Measurements from ENCODE around the gene MS4A4E.
"Not testable (repeated sequence)": the region's sequence is repeated elsewhere in the genome, so short reads cannot be mapped to it uniquely, and the experiment has no call there.

Gene MS4A4E

GRCh38 chr11:60221692-60222091 is 21.2 kb downstream of the MS4A4E start:
- DNase-seq (ENCODE audit: low read depth): no peak

DNA sequence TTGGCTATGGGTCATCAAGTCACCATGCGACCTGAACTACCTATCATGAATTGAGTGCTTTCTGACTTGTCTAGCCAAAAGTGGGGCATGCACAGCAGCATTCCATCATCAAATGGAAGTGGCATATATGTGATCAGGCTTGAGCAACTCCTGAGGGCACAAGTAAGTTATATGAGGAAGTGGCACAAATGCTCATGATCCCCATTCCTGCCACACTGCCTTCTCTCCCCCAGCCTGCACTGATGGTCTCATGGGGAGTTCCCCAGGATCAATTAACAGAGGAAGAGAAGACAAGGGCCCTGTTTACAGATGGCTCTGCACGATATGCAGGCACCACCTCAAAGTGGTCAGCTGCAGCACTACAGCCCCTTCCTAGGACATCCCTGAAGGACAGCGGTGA is 21.8 kb downstream of the MS4A4E start:
- DNase-seq (ENCODE audit: low read depth): no peak

DNA sequence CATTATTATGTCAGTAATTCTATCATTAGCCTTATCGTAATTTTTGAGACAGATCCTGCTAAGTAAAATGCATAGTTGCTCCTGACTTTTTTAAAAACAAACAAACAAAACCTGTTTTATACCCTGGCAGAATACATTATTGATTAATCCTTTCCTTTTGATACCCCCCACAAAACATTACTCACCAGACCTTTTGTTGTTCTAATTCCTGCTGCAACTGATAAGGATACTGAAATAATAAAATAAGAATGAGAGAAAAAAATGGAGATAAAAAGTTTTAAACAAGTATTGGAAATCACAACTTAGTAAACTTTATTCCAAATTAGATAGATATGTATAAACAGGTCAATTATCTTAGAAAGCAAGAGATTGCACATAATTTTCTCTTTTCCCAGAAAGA is 28.6 kb downstream of the MS4A4E start:
- DNase-seq (ENCODE audit: low read depth): no peak

DNA sequence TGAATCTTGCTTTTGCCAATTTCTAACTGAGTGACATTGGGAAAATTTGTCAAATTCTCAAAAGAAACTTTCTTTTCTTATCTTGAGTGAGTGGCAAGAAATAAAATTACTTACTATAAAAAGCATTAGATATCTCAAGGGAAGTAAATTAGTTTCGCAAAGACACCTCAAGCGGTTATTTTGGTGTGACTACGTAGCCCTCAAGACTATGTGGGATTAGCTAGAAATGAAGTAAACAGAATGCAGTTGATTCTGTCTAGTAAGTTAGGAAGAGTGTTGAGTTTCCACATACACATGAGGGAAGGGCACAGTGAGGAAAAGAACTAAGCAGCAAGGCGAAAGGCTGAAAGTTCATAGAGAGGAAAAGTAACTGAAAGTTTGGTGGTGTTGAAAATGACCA is 31.7 kb downstream of the MS4A4E start:
- no peak for DNase-seq (ENCODE audit: low read depth)

GRCh38 chr11:60209977-60210376 is 33.0 kb downstream of the MS4A4E start:
- DNase-seq (ENCODE audit: low read depth): no peak

DNA sequence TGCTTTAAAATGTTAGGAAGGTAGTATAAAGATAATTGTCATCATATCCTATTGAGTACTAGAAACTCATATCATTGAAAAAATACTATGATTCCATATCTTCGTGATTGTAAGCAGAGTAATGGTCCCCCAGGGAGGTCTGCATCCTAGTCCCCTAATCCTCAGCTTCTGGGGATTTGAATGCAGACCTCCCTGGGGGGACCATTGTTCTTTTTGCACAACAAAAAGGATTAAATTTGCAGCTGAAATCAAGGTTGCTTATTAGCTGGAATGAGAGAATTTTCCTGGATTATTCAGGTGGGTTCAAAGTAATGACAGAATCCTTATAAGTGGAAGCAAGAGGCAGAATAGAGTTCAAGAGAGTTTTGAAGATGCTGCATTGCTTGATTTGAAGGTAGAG is 34.0 kb downstream of the MS4A4E start:
- DNase-seq (ENCODE audit: low read depth): no peak

DNA sequence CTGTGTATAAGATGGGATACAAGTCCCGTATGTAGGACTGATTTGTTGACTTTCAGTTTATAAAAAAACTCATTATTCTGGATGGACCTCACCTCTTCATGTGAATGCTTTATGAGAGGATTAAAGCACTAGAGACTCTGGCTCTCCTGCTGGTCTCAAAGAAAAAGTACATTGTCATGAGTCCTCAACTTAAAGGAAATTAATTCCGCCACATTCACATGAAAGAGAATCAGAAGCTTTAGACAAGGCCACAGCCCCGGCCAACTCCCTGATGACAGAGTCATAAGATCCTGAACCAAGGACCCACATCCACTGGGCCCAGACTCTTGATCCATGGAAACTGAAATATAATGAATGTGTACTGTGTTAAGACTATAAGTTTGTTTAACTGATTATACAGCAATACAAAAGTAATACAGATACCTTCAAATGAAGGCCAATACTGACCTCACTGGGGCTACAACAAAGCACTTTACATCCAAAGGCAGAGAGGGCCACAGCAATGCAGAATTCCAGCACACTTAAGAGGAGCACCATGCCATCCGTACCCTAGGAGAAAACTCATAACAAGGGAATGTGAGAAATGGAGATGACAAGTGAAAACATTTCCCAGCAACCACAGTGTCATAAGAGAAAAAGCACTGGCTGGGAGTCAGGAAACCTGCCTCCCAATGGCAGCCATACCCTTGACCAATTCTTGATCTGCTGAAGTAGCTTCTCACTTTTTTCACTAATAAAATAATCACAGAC is 34.6 kb downstream of the MS4A4E start:
- DNase-seq (ENCODE audit: low read depth): no peak

DNA sequence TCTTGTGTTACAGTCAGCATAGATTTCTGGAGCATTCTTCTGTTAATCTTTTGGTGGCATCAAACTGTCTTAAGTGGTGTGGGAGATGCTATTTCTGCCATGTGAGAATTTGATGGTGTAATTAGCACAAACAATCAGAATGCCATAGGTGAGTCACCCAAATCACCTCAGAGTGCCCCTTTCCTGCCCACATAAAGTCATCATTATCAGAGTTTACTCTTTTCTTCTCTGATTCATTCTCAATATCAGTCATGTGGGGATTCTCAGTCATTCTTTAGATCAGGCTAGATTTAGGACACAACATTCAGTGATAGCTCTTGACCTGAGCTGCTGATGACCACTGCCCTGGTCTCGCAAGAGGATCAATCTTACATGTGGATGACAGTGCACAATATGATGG is 36.3 kb downstream of the MS4A4E start:
- DNase-seq (ENCODE audit: low read depth): no peak

DNA sequence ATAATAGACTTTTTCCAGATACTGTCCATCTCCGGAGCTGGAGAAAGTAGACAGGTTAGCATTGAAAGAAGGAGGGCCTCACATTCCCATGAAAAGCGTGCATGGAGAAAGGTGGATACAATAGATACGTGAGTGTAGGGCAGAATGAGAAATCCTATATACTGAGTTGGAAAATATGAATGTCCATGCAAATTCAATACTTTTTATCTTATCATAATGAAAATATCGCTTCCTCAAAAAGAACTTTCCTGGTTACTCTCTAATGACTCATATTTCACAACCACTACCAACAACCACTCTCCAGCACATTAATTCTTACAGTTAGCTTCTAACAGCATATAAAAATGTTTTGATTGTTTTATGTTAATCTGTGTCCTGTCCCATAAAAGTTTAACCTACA is 38.0 kb downstream of the MS4A4E start:
- DNase-seq (ENCODE audit: low read depth): no peak

- not testable (repeated sequence) for DNase-seq (ENCODE audit: low read depth)
Measured at GRCh38 chr11:60201334-60201733, 41.6 kb downstream of the MS4A4E start.

DNA sequence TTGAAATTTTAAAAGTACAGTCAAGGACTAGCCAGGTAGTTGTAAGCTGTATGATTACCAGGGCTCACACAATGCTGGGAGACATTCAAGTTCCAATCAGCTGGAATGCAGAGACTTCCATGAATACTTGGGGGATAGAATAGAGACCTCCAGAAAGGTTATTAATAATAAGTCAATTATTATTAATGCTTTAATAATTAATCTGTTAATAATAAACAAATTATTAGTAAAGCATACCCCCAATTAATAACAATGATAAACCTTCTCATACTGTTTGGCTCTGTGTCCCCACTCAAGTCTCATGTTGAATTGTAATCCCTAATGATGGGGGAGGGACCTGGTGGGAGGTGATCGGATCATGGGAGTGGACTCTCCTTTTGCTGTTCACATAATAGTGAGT is 45.5 kb downstream of the MS4A4E start:
- no peak for DNase-seq (ENCODE audit: low read depth)

GRCh38 chr11:60195923-60196368 is 47.0 kb downstream of the MS4A4E start:
- no peak for DNase-seq (ENCODE audit: low read depth)

GRCh38 chr11:60194511-60194910 is 48.4 kb downstream of the MS4A4E start:
- DNase-seq (ENCODE audit: low read depth): no peak

- DNase-seq (ENCODE audit: low read depth): peak; percentile 12
Measured at GRCh38 chr11:60193687-60194433, 49.1 kb downstream of the MS4A4E start.

GRCh38 chr11:60192564-60192963 is 50.4 kb downstream of the MS4A4E start:
- DNase-seq (ENCODE audit: low read depth): not testable (repeated sequence)

GRCh38 chr11:60188481-60188880 is 54.5 kb downstream of the MS4A4E start:
- not testable (repeated sequence) for DNase-seq (ENCODE audit: low read depth)

- DNase-seq (ENCODE audit: low read depth): not testable (repeated sequence)
Measured at GRCh38 chr11:60186128-60186527, 56.8 kb downstream of the MS4A4E start.

GRCh38 chr11:60185512-60185827 is 57.5 kb downstream of the MS4A4E start:
- DNase-seq (ENCODE audit: low read depth): not testable (repeated sequence)

GRCh38 chr11:60184824-60185511 is 58.0 kb downstream of the MS4A4E start:
- no peak for DNase-seq (ENCODE audit: low read depth)

- DNase-seq (ENCODE audit: low read depth): no peak
Measured at GRCh38 chr11:60183591-60184205, 59.2 kb downstream of the MS4A4E start.

DNA sequence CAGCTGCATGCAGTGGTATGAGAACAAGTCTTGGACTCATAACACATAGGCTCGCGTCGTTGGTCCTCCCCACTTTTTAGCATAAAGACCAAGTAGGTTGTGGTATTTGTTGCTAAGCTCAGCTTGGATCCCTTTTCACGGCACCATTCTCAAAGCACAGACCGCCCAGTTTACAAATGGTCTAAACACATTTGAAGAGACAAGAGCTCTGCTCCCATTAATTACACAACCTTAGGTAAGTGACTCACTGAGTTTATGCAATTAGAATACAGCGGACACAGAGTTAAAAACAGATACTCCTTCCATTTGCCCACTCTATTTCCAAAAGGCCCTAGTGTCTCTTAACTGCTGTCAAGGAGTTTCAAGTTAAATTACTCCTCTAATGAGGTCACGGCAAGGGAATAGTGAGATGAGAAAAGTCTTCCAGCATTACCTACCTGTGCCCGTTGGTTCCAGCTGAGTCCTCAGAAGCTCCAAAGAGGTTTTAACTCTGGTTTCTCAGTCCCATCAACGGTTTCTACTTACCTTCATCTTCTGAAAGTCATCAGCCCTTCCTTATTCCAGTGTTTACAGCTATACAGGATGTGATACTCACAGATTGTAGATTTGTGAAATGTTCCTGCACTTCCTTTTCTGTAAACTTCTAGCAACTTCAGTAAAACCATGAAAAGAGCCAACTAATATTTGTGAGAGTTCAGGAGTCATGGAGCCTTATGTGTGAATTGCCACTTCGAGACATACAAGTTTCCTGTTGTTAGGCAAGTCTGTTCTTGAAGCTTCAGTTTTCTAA is 60.2 kb downstream of the MS4A4E start, which contains the start of gene MS4A6A:
MS4A6A (minus strand) TSS at position 543 of the 790 bp plus-strand sequence. CDS start 1,356 bp downstream, outside the sequence.
- DNase-seq (ENCODE audit: low read depth): no peak

DNA sequence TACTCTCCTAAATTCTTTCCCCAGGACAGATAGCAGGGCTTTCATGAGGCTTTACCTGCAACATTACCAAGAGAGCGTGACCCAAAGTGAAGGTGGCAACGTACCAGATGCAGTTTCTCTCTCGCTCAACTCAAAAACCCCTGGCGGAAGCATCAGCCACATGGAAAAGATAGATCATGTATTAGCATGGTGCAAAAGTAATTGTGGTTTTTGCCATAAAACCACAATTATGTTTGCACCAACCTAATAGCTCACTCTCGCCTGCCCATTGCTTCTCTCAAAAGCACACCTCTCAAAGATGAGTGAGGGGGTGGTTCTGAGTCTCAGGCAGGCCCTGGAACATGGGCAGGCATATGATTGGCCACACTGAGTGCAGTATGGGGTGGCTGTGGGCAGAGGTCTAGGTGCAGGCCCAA is 67.1 kb downstream of the MS4A4E start:
- no peak for DNase-seq (ENCODE audit: low read depth)
